H9 (cell line): ENCODE data around the gene ARID4A. TPM values are rescaled to one million over a fixed set of nuclear protein-coding genes. Genes with fewer than 3 reads are reported as not detected.

Source experiments
- DNase-seq: peaks from one replicate; pipeline ENCODE4 v3.0.0-alpha.2; 2017
- H2AFZ ChIP-seq: one replicate; pipeline ENCODE4 v1.6.1; 2013; ENCODE audit warnings: mild to moderate bottlenecking, low read length, control low read depth, moderate library complexity
- H2AK5ac ChIP-seq: 2 replicates; pipeline ENCODE4 v1.6.1; 2013; ENCODE audit warnings: low read length, control low read depth, mixed read lengths; ENCODE audit not compliant: insufficient read length
- H2BK120ac ChIP-seq: one replicate; pipeline ENCODE4 v1.6.1; 2013; ENCODE audit warnings: low read depth, mild to moderate bottlenecking, low read length, control low read depth, inconsistent platforms; ENCODE audit not compliant: poor library complexity, severe bottlenecking
- H2BK12ac ChIP-seq: 2 replicates; pipeline ENCODE4 v1.6.1; 2013; ENCODE audit warnings: low read length, control low read depth, mixed read lengths, low read depth; ENCODE audit not compliant: insufficient read length
- H2BK15ac ChIP-seq: 2 replicates; pipeline ENCODE4 v1.6.1; 2013; ENCODE audit warnings: low read depth, low read length, control low read depth
- H2BK20ac ChIP-seq: one replicate; pipeline ENCODE4 v1.6.1; 2013; ENCODE audit warnings: low read depth, mild to moderate bottlenecking, low read length, control low read depth, inconsistent platforms; ENCODE audit not compliant: poor library complexity, severe bottlenecking
- H2BK5ac ChIP-seq: 2 replicates; pipeline ENCODE4 v1.6.1; 2013; ENCODE audit warnings: low read length, control low read depth, mixed read lengths; ENCODE audit not compliant: insufficient read length
- H3K14ac ChIP-seq: 2 replicates; pipeline ENCODE4 v1.6.1; 2013; ENCODE audit warnings: low read length, control low read depth; ENCODE audit not compliant: insufficient read depth
- H3K18ac ChIP-seq: 2 replicates; pipeline ENCODE4 v1.6.1; 2013; ENCODE audit warnings: low read depth, mild to moderate bottlenecking, mixed read lengths, low read length, control low read depth; ENCODE audit not compliant: insufficient read length
- H3K23ac ChIP-seq: 2 replicates; pipeline ENCODE4 v1.6.1; 2013; ENCODE audit warnings: low read length, control low read depth, mixed read lengths, low read depth; ENCODE audit not compliant: insufficient read length
- H3K23me2 ChIP-seq: 2 replicates; pipeline ENCODE4 v1.6.1; 2013; ENCODE audit warnings: low read depth, mild to moderate bottlenecking, mixed read lengths, low read length, control low read depth; ENCODE audit not compliant: insufficient read length, poor library complexity, severe bottlenecking
- H3K27ac ChIP-seq: 2 replicates; pipeline ENCODE4 v1.5.1; 2013; ENCODE audit warnings: low read length, control low read depth, mixed read lengths, low read depth; ENCODE audit not compliant: insufficient read length
- H3K27me3 ChIP-seq: 2 replicates; pipeline ENCODE4 v1.6.1; 2013; ENCODE audit warnings: low read length, control low read depth, inconsistent platforms; ENCODE audit not compliant: insufficient read depth
- H3K4ac ChIP-seq: 2 replicates; pipeline ENCODE4 v1.6.1; 2013; ENCODE audit warnings: low read depth, mild to moderate bottlenecking, control low read depth, inconsistent platforms, low read length, moderate library complexity
- H3K4me1 ChIP-seq: 2 replicates; pipeline ENCODE4 v1.6.1; 2013; ENCODE audit warnings: low read length, control low read depth, inconsistent platforms; ENCODE audit not compliant: insufficient read depth
- H3K4me2 ChIP-seq: 2 replicates; pipeline ENCODE4 v1.6.1; 2013; ENCODE audit warnings: low read length, control low read depth, mixed read lengths; ENCODE audit not compliant: insufficient read length, insufficient read depth
- H3K56ac ChIP-seq: 2 replicates; pipeline ENCODE4 v1.6.1; 2013; ENCODE audit warnings: low read depth, mild to moderate bottlenecking, mixed read lengths, low read length, control low read depth; ENCODE audit not compliant: insufficient read length
- H3K79me1 ChIP-seq: 2 replicates; pipeline ENCODE4 v1.6.1; 2013; ENCODE audit warnings: low read depth, mild to moderate bottlenecking, moderate library complexity, low read length, control low read depth, inconsistent platforms; ENCODE audit not compliant: insufficient read depth, poor library complexity, severe bottlenecking
- H3K79me2 ChIP-seq: 2 replicates; pipeline ENCODE4 v1.6.1; 2013; ENCODE audit warnings: low read length, control low read depth, inconsistent platforms; ENCODE audit not compliant: insufficient read depth
- H3K9ac ChIP-seq: 2 replicates; pipeline ENCODE4 v1.6.1; 2013; ENCODE audit warnings: low read length, control low read depth, mixed read lengths; ENCODE audit not compliant: insufficient read length; ENCODE audit errors: extremely low read depth
- H3K9me3 ChIP-seq: one replicate; pipeline ENCODE4 v1.6.1; 2013; ENCODE audit warnings: low read depth, low read length, inconsistent platforms; ENCODE audit not compliant: control insufficient read depth
- H3T11ph ChIP-seq: one replicate; pipeline ENCODE4 v1.6.1; 2013; ENCODE audit warnings: mild to moderate bottlenecking, low read length, control low read depth, inconsistent platforms
- H4K20me1 ChIP-seq: one replicate; pipeline ENCODE4 v1.6.1; 2013; ENCODE audit not compliant: control insufficient read depth, insufficient read length, insufficient read depth
- H4K5ac ChIP-seq: 2 replicates; pipeline ENCODE4 v1.6.1; 2013; ENCODE audit warnings: low read depth, mild to moderate bottlenecking, mixed read lengths, low read length, control low read depth; ENCODE audit not compliant: insufficient read length
- H4K8ac ChIP-seq: replicated peaks from 2 replicates; pipeline ENCODE4 v1.6.1; 2013; ENCODE audit warnings: low read length, control low read depth, mixed read lengths, low read depth; ENCODE audit not compliant: insufficient read length
- H4K91ac ChIP-seq: 2 replicates; pipeline ENCODE4 v1.6.1; 2013; ENCODE audit warnings: low read depth, mild to moderate bottlenecking, moderate library complexity, mixed read lengths, low read length, control low read depth; ENCODE audit not compliant: insufficient read length
- H3K27ac Mint-ChIP-seq, 3 experiments: 2 replicates in 2 of 3; 3 replicates in 1 of 3; pipeline ENCODE4 v1.8.0; 2020 to 2021; ENCODE audit warnings: mixed read lengths in 3 of 3, mild to moderate bottlenecking in 1 of 3, moderate library complexity in 1 of 3
- H3K27me3 Mint-ChIP-seq: 2 replicates; pipeline ENCODE4 v1.8.0; 2021; ENCODE audit warnings: low read depth, mild to moderate bottlenecking, moderate library complexity, mixed read lengths
- H3K36me3 Mint-ChIP-seq, 3 experiments: 2 replicates in 2 of 3; 3 replicates in 1 of 3; pipeline ENCODE4 v1.8.0; 2020 to 2021; ENCODE audit warnings: low read depth in 3 of 3, mixed read lengths in 3 of 3; ENCODE audit not compliant: insufficient read depth in 1 of 3
- H3K4me1 Mint-ChIP-seq, 2 experiments: 2 replicates each; pipeline ENCODE4 v1.8.0; 2020; ENCODE audit warnings: mixed read lengths in 2 of 2
- H3K4me3 Mint-ChIP-seq, 2 experiments: 2 replicates in 1 of 2; 3 replicates in 1 of 2; pipeline ENCODE4 v1.8.0; 2020 to 2021; ENCODE audit warnings: mild to moderate bottlenecking in 2 of 2, mixed read lengths in 2 of 2, moderate library complexity in 1 of 2
- H3K9me3 Mint-ChIP-seq, 2 experiments: 2 replicates in 1 of 2; 3 replicates in 1 of 2; pipeline ENCODE4 v1.8.0; 2020; ENCODE audit warnings: mild to moderate bottlenecking in 2 of 2, mixed read lengths in 2 of 2, moderate library complexity in 1 of 2
- WGBS: extraction: QIAGEN DNeasy Blood & Tissue Kit; methylation state at CpG from one replicate; pipeline ENCODE4 v1.1.7; 2013; ENCODE audit warnings: missing lambda C conversion rate, low lambda C conversion rate, mixed read lengths; ENCODE audit not compliant: insufficient read length; ENCODE audit errors: extremely low coverage; 5-methylcytosine and 5-hydroxymethylcytosine counted together
- total RNA-seq: library from RNA; stranded (reverse); gene quantifications from 2 replicates; pipeline ENCODE4 v1.2.1, GENCODE V29; 2021
- TF ChIP-seq, protein P1 (sequence below): fragments of 200-600 bp; sonication (generic); conservative IDR thresholded peaks from 3 replicates; pipeline ENCODE4 v1.8.0; 2021; ENCODE audit warnings: antibody characterized with exemption, mild to moderate bottlenecking

ARID4A gene
- total RNA-seq, 1 experiment from 2014 or later: 13.2 TPM

DNA sequence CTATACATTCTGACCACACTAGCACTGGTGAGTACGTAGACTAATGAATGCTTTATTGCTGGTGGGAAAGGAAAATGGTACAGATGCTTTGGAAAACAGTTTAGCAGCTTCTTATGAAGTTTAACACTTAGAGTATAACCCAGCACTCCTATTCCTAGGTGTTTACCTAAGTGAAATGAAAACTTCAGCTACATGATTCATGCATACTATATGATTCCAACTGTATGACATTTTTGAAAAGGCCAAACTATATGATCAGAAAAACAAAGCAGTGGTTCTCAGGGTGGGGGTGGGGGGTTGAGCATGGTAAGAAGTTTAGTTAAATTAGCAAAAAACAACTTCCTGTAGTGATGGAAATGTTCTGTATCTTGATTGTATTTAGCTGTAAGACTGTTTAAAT is 22.1 kb upstream of the ARID4A start:
- H3K23ac ChIP-seq: no peak overlapping the region
- WGBS: no CpG with 5 or more reads among the region's 1 CpG
- H3K79me2 ChIP-seq: 0 out of 2 replicates have a peak, but pooled peaks cover 2% of the 10 kb centered on the region
- Mint-ChIP-seq H3K27ac (no peak overlapping the region), H3K4me3 (no peak overlapping the region), H3K4me1 (no peaks in the 10 kb centered on the region), H3K9me3 (no peaks in the 10 kb centered on the region), H3K27me3 (no peaks in the 10 kb centered on the region), H3K36me3 (peaks cover 13 to 60% (median 54%) of the 10 kb centered on the region in 3 experiments; a peak in 6 of 7 replicates)
- no peak overlapping the region for H3T11ph ChIP-seq
- no peaks in the 10 kb centered on the region for H3K4me1 ChIP-seq
- no peak overlapping the region for H2BK12ac ChIP-seq
- H3K27ac ChIP-seq: no peak overlapping the region
- no peak overlapping the region for H3K4me2 ChIP-seq
- no peak overlapping the region for H4K8ac ChIP-seq
- H2BK15ac ChIP-seq: no peak overlapping the region
- H4K91ac ChIP-seq: no peak overlapping the region
- no peak for DNase-seq
- TF ChIP-seq, protein P1, sequence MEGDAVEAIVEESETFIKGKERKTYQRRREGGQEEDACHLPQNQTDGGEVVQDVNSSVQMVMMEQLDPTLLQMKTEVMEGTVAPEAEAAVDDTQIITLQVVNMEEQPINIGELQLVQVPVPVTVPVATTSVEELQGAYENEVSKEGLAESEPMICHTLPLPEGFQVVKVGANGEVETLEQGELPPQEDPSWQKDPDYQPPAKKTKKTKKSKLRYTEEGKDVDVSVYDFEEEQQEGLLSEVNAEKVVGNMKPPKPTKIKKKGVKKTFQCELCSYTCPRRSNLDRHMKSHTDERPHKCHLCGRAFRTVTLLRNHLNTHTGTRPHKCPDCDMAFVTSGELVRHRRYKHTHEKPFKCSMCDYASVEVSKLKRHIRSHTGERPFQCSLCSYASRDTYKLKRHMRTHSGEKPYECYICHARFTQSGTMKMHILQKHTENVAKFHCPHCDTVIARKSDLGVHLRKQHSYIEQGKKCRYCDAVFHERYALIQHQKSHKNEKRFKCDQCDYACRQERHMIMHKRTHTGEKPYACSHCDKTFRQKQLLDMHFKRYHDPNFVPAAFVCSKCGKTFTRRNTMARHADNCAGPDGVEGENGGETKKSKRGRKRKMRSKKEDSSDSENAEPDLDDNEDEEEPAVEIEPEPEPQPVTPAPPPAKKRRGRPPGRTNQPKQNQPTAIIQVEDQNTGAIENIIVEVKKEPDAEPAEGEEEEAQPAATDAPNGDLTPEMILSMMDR: no peak
- no peak overlapping the region for H3K56ac ChIP-seq
- no peak overlapping the region for H2BK120ac ChIP-seq
- no peak overlapping the region for H3K18ac ChIP-seq
- H3K27me3 ChIP-seq: no peaks in the 10 kb centered on the region
- no peaks in the 10 kb centered on the region for H3K23me2 ChIP-seq
- H3K4ac ChIP-seq: no peak overlapping the region
- no peak overlapping the region for H2BK5ac ChIP-seq
- H3K9me3 ChIP-seq: no peaks in the 10 kb centered on the region
- no peak overlapping the region for H4K5ac ChIP-seq
- H2AK5ac ChIP-seq: no peak overlapping the region
- no peak overlapping the region for H2AFZ ChIP-seq
- no peak overlapping the region for H3K9ac ChIP-seq
- H3K14ac ChIP-seq: no peak overlapping the region
- H2BK20ac ChIP-seq: no peak overlapping the region
- H3K79me1 ChIP-seq: peaks cover 7% of the 10 kb centered on the region
- no peaks in the 10 kb centered on the region for H4K20me1 ChIP-seq
